Occipital lobe (tissue), 2 donors: ENCODE results near the gene ASZ1. TPM values are rescaled to one million over a fixed set of nuclear protein-coding genes. Genes with fewer than 3 reads are reported as not detected.
"Not testable (repeated sequence)": the region's sequence is repeated elsewhere in the genome, so short reads cannot be mapped to it uniquely, and the experiment has no call there.

Experiments used
- DNase-seq: peaks from one replicate; lab custom pipeline; 2025; lab: John Stamatoyannopoulos, UW
- total RNA-seq: library from RNA; depleted of rRNA; stranded (reverse); fragments of >200 nt; gene quantifications from one replicate; pipeline ENCODE4 v1.2.3, GENCODE V29; 2014

The ASZ1 gene, protein sequence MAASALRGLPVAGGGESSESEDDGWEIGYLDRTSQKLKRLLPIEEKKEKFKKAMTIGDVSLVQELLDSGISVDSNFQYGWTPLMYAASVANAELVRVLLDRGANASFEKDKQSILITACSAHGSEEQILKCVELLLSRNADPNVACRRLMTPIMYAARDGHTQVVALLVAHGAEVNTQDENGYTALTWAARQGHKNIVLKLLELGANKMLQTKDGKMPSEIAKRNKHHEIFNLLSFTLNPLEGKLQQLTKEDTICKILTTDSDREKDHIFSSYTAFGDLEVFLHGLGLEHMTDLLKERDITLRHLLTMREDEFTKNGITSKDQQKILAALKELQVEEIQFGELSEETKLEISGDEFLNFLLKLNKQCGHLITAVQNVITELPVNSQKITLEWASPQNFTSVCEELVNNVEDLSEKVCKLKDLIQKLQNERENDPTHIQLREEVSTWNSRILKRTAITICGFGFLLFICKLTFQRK
- total RNA-seq = not detected

DNA sequence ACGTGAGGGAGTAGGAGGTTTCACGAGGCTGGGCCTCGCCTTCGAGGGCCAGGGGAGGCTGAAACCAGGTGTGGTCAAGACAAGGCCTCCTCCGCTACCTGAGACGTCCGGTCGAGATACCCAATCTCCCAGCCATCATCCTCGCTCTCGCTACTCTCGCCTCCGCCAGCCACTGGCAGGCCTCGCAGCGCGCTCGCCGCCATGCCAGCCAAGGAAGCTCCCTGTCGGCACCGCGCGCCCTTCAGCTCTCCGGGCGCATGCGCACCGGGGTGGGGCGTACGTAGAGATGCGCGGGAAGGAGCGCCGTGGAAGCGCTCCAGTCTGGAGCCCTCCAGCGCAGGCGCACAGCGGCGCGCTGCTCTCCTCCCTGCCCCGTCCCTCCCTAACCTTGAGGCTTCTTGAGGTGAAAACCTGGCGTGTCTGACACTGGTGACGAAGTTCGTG is at the start of gene ASZ1:
Gene ASZ1 (minus strand): TSS at position 236 of the 444 bp plus-strand sequence. CDS start 33 bp downstream, at position 203.
- DNase-seq = no peak

DNA sequence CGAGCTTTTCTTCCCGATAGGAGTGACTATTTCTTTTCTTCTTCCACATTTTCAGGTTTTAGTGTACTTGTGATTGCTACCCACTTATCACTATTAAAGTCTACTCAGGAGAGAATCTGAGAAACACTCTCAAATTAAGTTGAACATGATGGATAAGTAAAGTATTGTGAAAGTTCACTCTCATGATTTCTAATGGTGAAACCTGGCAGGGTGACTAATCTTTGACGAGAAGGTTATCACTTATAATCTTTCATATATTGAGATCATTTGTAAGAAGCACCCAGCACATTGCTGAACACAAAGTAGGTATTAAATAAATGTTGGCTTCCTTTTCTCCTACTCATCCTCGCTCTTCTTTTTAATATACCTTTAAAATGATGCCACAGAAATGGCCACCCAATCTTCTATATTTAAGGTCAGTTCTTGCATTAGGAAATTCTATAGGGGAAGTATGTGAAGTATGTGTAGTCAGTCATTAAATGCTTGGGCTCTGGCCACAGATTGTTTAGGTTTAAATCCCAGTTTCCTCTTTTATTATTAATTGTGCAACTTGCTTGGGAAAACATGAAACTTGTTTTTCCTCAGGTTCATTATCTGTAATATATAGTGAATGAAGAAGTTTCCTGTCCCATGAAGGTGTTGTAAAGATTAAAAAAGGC is 49.4 kb upstream of the ASZ1 start:
- DNase-seq = no peak

DNA sequence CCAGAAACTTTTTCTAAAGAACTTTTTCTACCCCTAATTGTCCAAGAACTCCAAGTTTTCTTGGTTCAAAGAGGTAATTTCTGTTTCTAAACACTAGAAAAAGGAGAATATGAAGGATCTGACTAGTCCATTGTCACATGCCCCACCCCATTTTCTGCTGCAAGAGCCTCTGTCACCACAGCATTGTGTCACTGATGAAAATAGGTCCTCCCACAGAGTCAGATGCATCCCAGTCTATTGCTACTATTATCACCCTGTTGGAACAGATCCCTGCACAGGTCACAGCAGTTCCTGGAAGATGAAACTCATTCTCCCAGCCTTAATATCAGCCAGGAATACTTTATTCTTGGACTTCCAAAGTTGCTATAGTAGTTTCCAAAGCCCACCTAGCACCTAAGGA is 45.0 kb upstream of the ASZ1 start:
- no peak for DNase-seq

DNA sequence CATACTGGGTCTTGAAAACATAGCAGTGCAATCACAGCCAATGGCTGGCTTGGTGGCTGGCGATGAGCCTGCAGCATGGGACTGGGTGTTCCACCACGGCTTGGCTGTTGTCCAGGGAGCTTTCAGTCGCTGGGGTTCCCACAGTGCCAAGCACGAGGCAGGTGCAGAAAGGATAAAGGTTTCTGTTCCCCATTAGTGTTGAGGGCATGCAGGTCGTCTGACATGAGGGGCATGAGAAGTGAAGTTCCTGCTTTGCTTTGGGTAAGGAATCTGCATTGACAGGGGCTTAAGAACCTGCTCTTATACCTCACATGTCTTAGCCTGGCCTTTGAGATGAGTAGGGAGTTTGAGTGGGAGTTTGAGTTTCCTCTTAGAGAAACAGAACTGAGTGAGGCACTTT is 43.5 kb upstream of the ASZ1 start:
- DNase-seq = no peak

DNA sequence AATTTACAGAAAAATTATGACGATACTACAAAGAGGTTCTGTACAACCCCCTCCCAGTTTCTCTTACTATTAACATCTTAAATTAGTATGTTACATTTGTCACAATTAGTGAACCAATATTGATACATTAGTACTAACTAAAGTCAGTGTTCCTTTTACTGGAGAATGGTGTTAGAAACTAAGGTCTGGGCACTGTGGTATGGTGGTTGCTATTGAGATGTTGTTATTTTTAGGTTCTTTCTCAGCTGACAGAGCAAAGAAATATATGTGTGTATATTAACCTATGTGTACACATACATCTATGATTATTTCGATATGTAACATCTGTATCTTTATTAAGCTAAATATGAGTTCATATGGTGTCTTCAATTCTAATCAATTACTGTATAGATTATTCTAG is 40.9 kb upstream of the ASZ1 start:
- no peak for DNase-seq

DNA sequence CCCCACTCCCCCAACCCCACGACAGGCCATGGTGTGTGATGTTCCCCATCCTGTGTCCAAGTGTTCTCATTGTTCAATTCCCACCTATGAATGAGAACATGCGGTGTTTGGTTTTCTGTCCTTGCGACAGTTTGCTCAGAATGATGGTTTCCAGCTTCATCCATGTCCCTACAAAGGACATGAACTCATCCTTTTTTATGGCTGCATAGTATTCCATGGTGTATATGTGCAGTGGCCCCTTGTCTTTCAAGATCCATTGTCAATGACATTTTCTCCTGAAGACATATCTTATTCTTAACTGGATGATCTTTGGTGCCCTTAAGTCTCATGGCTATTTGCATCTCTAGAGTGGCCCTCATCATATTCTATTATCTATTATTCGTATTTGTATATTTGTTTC is 33.5 kb upstream of the ASZ1 start:
- DNase-seq = not testable (repeated sequence)

DNA sequence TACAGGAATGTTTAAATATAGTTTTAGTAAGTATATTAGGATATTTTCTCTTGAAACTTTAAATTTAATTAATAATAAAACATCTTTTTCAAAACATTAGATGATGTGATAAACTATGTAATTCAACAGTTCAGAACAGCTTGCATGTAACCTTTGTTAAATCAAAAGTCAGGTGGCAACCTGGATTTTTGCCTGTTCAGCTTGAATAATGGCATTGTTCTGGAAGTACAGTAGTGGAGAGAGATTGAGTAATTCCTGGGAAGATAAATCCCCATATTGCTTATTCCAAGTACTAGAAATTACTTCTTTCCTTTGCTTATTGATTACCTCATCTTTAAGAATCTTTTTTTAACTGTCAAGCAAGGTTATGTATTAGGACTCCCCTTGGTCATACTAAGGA is 32.4 kb upstream of the ASZ1 start:
- DNase-seq = no peak

DNA sequence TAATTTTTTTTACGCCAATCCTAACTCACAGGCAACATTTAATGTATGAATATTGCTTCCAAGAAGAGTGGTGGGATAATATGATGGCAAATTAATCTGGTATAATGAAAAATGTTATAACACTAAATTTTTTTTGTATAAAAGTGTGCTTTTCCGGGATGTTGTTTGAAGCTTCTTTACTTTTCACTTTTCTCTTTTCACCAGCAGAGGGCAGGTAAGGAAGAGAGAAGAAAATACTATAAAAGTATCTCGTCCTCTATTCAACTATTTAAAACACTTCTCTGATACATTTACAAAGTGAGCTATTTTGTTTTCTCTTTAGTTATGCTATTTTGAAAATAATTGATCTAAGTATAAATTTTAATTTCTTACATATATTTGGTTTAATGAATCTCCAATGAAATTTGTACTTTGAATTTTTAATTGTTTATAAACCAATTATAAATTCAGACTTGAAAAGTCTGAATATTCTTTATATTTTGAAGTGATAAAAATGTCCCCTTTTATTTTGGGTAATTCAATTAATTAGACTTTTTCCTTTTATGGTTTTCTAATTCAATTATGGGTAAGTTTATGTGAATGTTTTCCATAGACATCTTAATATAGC is 31.8 kb upstream of the ASZ1 start:
- DNase-seq = no peak

DNA sequence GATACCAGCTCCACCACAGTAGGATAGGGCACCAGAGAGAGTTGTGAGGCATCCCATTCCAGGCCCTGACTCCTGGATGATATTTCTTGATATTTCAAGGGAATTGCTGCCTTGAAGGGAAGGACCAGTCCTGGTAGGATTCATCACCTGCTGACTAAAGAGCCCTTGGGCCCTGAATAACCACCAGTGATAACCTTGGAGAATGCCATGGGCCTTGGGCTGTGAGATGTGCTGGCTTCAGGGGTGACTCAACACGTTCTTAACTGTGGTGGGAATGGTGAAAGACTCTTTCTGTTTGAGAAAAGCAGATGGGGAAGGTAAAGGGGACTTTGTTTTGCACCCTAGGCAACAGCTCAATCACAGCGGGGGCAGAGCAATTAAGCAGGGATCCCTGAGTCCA is 21.4 kb upstream of the ASZ1 start:
- DNase-seq = no peak

DNA sequence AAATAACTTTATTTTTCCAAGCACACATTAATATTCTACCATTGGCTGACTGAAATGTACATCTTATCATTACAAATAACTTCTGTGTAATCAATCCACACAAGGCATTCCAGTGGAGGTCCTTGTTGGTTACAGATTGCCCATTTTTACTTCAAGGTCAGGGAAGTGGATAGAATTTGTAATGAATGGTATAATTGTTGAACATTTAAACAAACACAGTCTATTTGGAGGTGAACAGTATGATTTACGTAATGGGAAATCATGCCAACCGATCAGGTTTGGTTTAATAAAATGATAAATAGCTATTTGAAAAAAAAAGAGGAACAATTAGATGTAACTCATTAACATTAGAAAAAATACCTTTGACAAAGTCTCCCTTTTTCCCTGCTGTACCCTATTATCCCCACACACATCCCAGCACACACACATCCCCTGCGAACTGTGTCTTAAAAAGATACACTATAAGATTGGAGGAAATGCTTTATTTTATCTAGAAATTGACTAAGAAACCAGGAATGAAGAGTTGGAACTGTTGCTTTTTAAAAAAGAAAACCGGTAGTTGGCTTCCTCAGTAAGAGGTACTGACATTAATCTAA is 19.0 kb upstream of the ASZ1 start:
- no peak for DNase-seq

DNA sequence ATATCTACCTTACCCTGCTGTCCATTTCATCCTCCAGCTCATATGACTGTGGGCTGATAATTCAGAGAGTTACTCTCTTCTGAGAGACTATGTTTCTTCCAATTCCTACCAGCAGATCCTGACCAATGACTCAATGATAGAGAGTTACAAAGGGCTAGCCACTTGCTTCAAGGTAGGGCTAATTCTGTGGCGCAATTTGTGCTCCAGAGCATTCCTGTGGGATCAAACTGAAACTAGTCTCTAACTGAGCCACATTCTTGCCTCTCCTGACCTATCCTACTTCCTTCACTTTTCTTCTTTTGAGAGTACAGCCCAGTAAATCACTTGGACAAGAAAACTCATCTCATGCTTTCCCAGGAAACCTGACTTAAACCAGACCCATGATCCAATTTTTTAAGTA is 17.9 kb upstream of the ASZ1 start:
- DNase-seq = no peak

DNA sequence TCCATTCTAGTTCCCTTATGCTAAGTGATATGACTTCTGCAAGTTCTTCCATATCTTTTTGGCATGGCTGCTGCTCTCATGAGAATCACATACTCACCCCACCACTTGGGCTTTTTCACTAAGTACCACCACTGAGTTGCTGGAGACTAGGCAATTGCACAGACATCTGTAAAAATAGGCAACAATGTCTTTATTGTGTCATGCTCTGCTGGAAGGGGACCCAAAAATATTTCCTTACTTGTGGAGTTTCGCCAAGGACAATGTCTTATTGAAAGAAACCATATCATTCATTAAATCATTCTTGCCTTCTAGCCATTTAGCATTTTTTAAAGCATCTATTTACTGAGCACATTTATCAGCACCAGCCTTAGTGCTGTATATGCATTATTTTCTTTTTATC is 17.4 kb upstream of the ASZ1 start:
- DNase-seq = no peak

DNA sequence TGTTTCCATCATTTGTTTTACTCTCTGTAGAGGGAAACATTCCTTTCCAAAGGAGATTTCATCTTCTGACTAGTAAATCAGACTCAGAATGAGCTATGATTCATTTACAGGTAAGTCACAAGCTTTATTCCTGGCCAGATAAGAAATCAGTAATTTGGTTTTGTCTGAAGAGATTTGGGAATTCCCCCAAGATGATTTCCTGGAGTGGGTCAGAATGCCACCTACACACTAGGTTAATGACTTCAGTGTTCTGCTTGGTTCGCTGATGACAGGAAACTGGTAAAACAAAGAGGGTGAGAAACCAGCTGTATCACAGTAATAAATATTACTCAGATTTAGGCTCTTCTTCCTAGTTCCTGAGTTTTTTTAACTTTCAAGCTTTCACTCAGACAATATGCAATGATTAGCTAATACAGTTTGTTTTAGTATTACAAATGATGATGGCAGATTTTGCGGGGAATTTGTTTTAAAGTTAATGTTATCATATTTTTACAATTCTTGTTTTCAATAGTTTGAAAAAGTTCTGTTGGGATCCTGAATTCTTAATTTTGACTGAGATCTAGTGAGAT is 8.3 kb upstream of the ASZ1 start:
- no peak for DNase-seq

DNA sequence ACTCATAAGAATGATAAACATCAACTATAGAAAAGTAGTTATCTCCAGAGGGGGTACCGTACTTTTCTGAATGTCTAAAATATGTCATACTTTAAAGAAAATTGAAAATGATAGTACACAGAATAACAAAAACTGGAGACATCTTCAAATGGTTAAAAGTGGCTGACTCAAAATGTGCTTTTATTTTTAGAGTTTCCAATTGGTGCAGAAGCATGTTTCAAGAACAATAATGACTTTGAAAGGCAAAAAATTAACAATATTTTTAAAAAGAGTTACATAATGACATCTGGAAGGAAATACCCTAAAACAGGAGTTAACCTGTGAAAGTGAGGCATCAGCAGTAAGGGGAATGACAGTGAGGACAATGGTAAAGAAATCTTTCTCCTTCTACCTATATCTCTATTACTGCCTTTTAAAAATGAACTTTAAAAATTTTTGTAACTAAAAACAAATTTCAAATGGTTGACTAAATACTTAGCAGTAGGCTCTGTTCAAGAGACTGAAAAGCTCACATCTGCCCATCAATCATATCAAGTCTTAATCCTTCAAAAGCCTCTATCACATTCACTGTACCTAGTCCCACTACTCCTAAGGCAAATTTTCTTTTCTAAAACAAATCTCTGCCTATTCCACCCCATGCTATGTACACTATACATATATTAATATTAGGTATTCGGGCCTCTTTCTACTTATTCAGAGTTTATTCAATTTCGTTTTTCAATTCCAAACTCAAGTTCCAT is 3.0 kb downstream of the ASZ1 start:
- no peak for DNase-seq

DNA sequence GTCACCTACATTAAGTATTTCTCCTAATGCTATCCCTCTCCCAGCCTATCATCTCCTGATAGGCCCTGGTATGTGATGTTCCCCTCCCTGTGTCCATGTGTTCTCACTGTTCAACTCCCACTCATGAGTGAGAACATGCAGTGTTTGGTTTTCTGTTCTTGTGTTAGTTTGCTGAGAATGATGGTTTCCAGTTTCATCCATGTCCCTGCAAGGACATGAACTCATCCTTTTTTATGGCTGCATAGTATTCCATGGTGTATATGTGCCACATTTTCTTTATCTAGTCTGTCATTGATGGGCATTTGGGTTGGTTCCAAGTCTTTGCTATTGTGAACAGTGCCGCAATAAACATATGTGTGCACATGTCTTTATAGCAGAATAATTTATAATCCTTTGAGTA is 12.7 kb downstream of the ASZ1 start:
- DNase-seq = not testable (repeated sequence)

DNA sequence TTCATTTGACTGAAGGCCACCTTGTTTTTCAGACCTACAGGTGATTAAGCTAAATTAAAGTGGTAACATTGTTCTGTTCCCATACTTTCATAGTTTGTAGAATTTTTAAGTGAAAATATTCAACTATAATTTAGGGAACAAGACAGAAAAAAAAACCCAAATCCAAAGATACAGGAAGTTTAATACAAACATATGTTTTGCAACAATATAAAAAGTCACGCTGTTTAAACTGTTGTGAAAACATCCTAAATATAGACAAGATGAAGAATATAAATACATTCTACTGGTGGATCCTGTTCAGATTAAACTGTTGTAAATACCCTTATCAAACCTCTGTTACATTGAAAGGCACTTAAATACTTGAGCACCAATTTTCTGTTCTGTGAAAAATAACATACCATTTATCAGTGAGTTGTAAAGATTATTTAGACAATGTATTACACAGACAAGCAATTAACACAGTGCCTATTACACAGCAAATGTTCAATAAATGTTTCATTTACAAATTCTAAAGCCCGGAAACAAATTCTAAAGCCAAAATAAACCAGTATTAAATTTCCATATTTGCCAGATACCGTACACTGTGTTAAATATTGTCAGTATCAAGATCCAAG is 14.2 kb downstream of the ASZ1 start:
- no peak for DNase-seq

DNA sequence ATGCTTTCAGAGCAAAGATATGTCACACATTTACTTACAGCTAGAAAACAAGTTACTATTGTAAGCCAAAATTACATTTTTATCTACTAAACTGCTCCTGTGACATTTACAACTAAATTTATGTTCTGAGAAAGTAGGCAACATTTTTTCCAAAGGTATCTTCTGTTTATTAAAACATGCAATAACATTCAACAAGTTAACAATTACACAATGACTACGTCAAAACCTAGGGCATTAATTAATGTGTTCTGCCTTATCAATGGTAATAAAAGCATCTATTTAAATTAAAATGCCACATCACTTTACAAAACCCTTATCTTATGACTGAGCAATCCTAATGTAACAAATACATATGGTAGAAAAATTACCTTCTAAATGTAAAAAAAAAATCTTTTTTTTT is 14.9 kb downstream of the ASZ1 start:
- DNase-seq = no peak

DNA sequence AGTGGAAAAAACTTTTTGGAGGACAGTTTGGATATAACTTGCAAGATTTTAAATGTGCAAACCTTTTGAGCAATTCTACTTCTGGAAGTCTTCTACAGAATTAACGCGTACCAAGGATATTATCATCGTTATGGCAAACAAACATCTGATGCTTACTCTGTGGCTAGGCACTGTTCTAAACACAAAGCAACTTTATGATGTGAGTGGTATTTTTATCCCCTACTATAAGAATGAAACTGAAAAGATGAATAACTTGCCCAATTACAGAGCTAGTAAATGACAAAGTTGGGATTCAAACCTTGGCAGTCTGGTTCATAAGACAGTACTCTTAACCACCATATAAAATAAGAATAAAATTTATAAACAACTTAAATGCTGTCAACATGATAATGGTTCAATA is 15.8 kb downstream of the ASZ1 start:
- no peak for DNase-seq

DNA sequence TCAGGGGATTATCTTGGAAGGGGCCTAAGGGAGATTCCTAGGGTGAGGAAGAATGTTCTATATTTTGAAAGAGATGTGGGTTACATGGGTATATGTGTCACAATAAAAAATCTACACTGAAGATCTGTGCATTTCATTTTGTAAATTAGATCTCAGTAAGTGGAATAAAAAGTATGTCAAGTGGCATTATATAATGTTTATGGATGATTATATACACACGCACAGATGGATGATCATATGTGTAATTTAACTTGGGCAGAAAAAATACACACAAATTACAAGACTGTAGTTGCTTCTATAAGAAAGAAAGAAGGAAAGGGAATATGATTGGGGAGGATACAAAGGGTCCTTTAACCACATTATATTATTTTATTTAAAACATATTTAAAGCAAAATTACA is 18.5 kb downstream of the ASZ1 start:
- no peak for DNase-seq

DNA sequence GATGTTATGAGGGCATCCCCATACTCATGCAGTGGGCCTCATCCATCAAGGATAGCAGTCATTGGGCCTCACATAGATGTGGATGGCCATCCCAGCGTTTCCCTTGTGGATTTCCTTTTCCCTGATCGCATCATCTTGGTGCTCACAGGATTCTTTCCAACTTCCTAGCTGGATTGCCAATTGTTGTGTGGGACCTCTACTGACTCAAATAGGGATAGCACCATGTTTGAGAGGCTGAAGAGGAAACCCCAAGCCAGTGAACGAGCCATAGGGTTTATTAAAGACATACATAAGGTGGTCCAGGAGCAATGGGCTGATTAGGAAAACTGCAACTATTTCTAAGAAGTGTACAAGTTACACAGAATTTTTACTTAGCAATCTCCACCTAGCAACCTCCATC is 21.8 kb downstream of the ASZ1 start:
- DNase-seq = no peak

DNA sequence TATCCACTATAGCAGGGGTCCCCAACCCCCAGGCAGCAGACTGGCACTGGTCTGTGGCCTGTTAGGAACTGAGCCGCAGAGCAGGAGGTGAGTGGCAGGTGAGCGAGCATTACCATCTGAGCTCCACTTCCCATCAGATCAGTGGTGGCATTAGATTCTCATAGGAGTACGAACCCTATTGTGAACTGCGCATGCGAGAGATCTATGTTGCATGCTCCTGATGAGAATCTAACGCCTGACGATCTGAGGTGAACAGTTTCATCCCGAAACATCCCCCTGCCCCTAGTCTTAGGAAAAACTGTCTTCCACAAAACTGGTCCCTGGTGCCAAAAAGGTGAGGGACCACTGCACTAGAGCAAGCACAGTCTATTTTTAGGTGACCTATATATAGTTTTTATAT is 23.6 kb downstream of the ASZ1 start:
- no peak for DNase-seq
